HCT116 (cell line): ENCODE measurements around the gene IL36B.

Source experiments
- ATF3 ChIP-seq: IDR thresholded peaks from 2 replicates; pipeline ENCODE4 v1.6.1; 2012
- CTCF ChIP-seq, 3 experiments: fragments of 200-600 bp in 1 of 3; sonication (generic) in 1 of 3; IDR thresholded peaks in 2 of 3; conservative IDR thresholded peaks in 1 of 3; 2 replicates each; pipeline ENCODE4 v1.5.1; 2012 to 2017; ENCODE audit warnings: low read depth in 2 of 3, low read length in 2 of 3, antibody characterized with exemption in 1 of 3, borderline replicate concordance in 1 of 3, control low read depth in 1 of 3, mild to moderate bottlenecking in 1 of 3, mixed read lengths in 1 of 3, mixed run types in 1 of 3, moderate library complexity in 1 of 3; ENCODE audit not compliant: insufficient read depth in 1 of 3
- EZH2 ChIP-seq: fragments of 200-600 bp; sonication (generic); IDR thresholded peaks from 2 replicates; pipeline ENCODE4 v1.6.1; 2017; ENCODE audit warnings: antibody characterized with exemption, mixed run types
- MAX ChIP-seq: IDR thresholded peaks from 2 replicates; pipeline ENCODE4 v1.6.1; 2012
- POLR2A ChIP-seq: IDR thresholded peaks from 2 replicates; pipeline ENCODE4 v1.7.0; 2011; ENCODE audit warnings: borderline replicate concordance; ENCODE audit not compliant: insufficient read depth, insufficient read length; ENCODE audit errors: extremely low read depth
- POLR2AphosphoS5 ChIP-seq: IDR thresholded peaks from 2 replicates; pipeline ENCODE4 v1.6.1; 2011; ENCODE audit warnings: mild to moderate bottlenecking, low read depth, low read length, moderate library complexity
- REST ChIP-seq: IDR thresholded peaks from 2 replicates; pipeline ENCODE4 v1.6.1; 2012; ENCODE audit warnings: low read depth
- SIN3A ChIP-seq: IDR thresholded peaks from 2 replicates; pipeline ENCODE4 v1.6.1; 2012; ENCODE audit warnings: low read depth
- TCF7L2 ChIP-seq: IDR thresholded peaks from 2 replicates; pipeline ENCODE4 v1.7.0; 2011; ENCODE audit warnings: borderline replicate concordance, inconsistent platforms; ENCODE audit not compliant: insufficient read depth, insufficient read length; ENCODE audit errors: extremely low read depth
- YY1 ChIP-seq: IDR thresholded peaks from 2 replicates; pipeline ENCODE4 v1.6.1; 2011; ENCODE audit warnings: low read length, low read depth, moderate library complexity, mild to moderate bottlenecking; ENCODE audit not compliant: insufficient replicate concordance; ENCODE audit errors: extremely low read depth
- ZBTB33 ChIP-seq: IDR thresholded peaks from 2 replicates; pipeline ENCODE4 v1.6.1; 2011; ENCODE audit warnings: mild to moderate bottlenecking, low read length, moderate library complexity; ENCODE audit not compliant: insufficient replicate concordance; ENCODE audit errors: extremely low read depth
- ZFX ChIP-seq: fragments of 450-650 bp; IDR thresholded peaks from 2 replicates; pipeline ENCODE4 v1.6.1; 2017
- ZNF274 ChIP-seq: fragments of 200-500 bp; sonication (Bioruptor generic); IDR thresholded peaks from 2 replicates; pipeline ENCODE4 v1.6.1; 2014; ENCODE audit warnings: mild to moderate bottlenecking, low read depth, low read length, inconsistent platforms

- TF ChIP-seq YY1 (no peak), ZFX (no peak), REST (no peak), CTCF (IDR thresholded peaks at IDR 0.05 in 2 of 3, conservative IDR thresholded peaks at IDR 0.05 in 1 of 3; ENCODE audit: borderline replicate concordance in 1 of 3, insufficient read depth in 1 of 3, low read depth in 2 of 3, low read length in 2 of 3) (no peak), POLR2A (no peak), ZNF274 (no peak), EZH2 (no peak), ZBTB33 (no peak), SIN3A (no peak), MAX (no peak), TCF7L2 (no peak), ATF3 (no peak), POLR2AphosphoS5 (no peak)
These were observed 50.0 kb downstream of the IL36B start for GRCh38 chr2:113002677-113003076.
